Kidney (tissue), 14 donors: Measurements from ENCODE around the gene MEIS2. TPM values are rescaled to one million over a fixed set of nuclear protein-coding genes. Genes with fewer than 3 reads are reported as not detected.

Source experiments
- DNase-seq, 5 donors: peaks; one replicate each; pipeline ENCODE4 v3.0.0-alpha.2; 2013 to 2020
- FAIRE-seq: peaks from 2 replicates; lab custom pipeline; 2012; peaks lifted over from hg19 to GRCh38; lab: Jason Lieb, UNC
- H3K27ac ChIP-seq, 2 donors: one replicate each; pipeline ENCODE4 v1.7.0; 2013; ENCODE audit warnings: low read depth in 2 of 2, low read length in 2 of 2, inconsistent platforms in 1 of 2
- H3K27me3 ChIP-seq: one replicate; pipeline ENCODE4 v1.7.1; 2013; ENCODE audit warnings: low read length, inconsistent platforms; ENCODE audit not compliant: control insufficient read depth, insufficient read depth
- H3K36me3 ChIP-seq, 3 donors: one replicate each; pipeline versions ENCODE4 v1.7.0 to v1.7.1; 2013; ENCODE audit warnings: low read length in 3 of 3, control low read depth in 1 of 3, inconsistent platforms in 1 of 3; ENCODE audit not compliant: insufficient read depth in 3 of 3, control insufficient read depth in 2 of 3
- H3K4me1 ChIP-seq, 3 donors: one replicate each; pipeline versions ENCODE4 v1.7.0 to v1.7.1; 2013; ENCODE audit warnings: low read length in 3 of 3, inconsistent platforms in 1 of 3, low read depth in 1 of 3; ENCODE audit not compliant: control insufficient read depth in 2 of 3, insufficient read depth in 2 of 3
- H3K4me3 ChIP-seq, 3 donors: one replicate each; pipeline versions ENCODE4 v1.7.0 to v1.8.1; 2013; ENCODE audit warnings: low read length in 3 of 3, control low read depth in 1 of 3, inconsistent platforms in 1 of 3
- H3K9ac ChIP-seq, 3 donors: one replicate each; pipeline versions ENCODE4 v1.7.0 to v1.7.1; 2013; ENCODE audit warnings: low read length in 3 of 3, control low read depth in 1 of 3, inconsistent platforms in 1 of 3
- H3K9me3 ChIP-seq, 3 donors: one replicate each; pipeline versions ENCODE4 v1.7.0 to v1.7.1; 2013; ENCODE audit warnings: low read length in 3 of 3, control low read depth in 1 of 3, inconsistent platforms in 1 of 3; ENCODE audit not compliant: control insufficient read depth in 2 of 3, insufficient read depth in 1 of 3
- CTCF ChIP-seq: IDR thresholded peaks from 3 replicates; pipeline ENCODE4 v1.5.1; 2012; ENCODE audit warnings: mild to moderate bottlenecking, moderate library complexity, borderline replicate concordance; ENCODE audit not compliant: insufficient read depth; ENCODE audit errors: extremely low read depth
- intact Hi-C: fragments of 100-400 bp; cut with DNase I; formaldehyde crosslinking; loops from one replicate; pipeline ENCODE4 v1.11.1; 2022
- polyA plus RNA-seq: library from polyadenylated mRNA; stranded (reverse); fragments of 350-450 nt; fragmentation: Illumina TruSeq; extraction: RNeasy Lipid Tissue Mini Kit (QIAGEN cat#74804); gene quantifications from one replicate; pipeline ENCODE4 v1.2.3, GENCODE V29; 2014; ENCODE audit warnings: low read depth, low replicate concordance; ENCODE audit not compliant: insufficient read depth
- total RNA-seq: library from RNA; stranded (reverse); fragmentation: NEBNext Ultra II Directional; extraction: Animal tissue kit (Norgen Biotek cat#: 25700); gene quantifications from one replicate; pipeline ENCODE4 v1.2.1, GENCODE V29; 2021
- donor health status: control.
- donor health status: control.
- donor health status: control.
- donor health status: control.
- donor health status: control.
- donor health status: DM: yes; HTN: yes; CAD: no.
- donor health status: Normal renal cell carcinoma (clear cell type).

The MEIS2 gene
- total and polyA plus RNA-seq, 2 donors from 2014 or later = 14.7 to 50.9 TPM

DNA sequence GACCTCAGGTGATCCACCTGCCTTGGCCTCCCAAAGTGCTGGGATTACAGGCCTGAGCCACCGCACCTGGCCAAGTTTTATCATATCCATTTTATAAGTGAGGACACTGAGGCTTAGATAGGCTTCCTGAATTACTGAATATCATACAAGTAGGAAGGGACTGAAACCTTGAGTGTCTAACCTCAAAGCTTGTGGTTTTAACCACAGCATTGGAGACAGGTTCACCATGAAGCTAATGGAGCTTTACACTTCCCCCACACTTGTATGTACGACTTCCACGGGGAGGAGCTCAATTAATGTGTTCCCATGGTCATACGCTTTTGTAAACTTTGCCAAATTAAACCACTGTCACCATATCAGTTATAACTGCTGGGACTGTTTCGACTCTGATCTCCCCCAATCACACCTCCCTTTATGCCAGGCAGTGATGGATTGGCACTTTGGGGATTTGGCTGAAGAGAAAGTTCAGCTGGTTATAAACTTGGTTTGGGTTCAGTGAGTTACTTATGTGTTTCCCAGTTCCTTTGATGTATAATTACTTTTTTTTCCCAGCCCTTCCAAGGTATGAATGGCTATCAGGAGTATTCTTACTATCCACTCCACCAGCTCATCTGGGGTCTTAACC is 38.4 kb upstream of the MEIS2 start:
- H3K4me1 ChIP-seq = no peaks in the 10 kb centered on the region
- no peak overlapping the region for H3K4me3 ChIP-seq
- H3K9ac ChIP-seq = no peak overlapping the region
- no peaks in the 10 kb centered on the region for H3K9me3 ChIP-seq
- no peaks in the 10 kb centered on the region for H3K27me3 ChIP-seq
- H3K27ac ChIP-seq = no peak overlapping the region
- DNase-seq (peak in 4 of 5 donors; percentile 45 to 84 (median 68)), FAIRE-seq (no peak)
- intact Hi-C loops = no loop called here
- no peak for TF ChIP-seq CTCF
- H3K36me3 ChIP-seq = no peaks in the 10 kb centered on the region

GRCh38 chr15:37137221-37137620 is 36.9 kb upstream of the MEIS2 start:
- no peaks in the 10 kb centered on the region for H3K36me3 ChIP-seq
- TF ChIP-seq CTCF = no peak
- FAIRE-seq (no peak), DNase-seq (no peak)
- no peaks in the 10 kb centered on the region for H3K27me3 ChIP-seq
- H3K4me1 ChIP-seq = no peaks in the 10 kb centered on the region
- no peak overlapping the region for H3K9ac ChIP-seq
- intact Hi-C loops = no loop called here
- no peaks in the 10 kb centered on the region for H3K9me3 ChIP-seq
- H3K4me3 ChIP-seq = no peak overlapping the region
- no peak overlapping the region for H3K27ac ChIP-seq

GRCh38 chr15:37136666-37137065 is 36.3 kb upstream of the MEIS2 start:
- Histone ChIP-seq H3K4me3 (no peak overlapping the region), H3K27me3 (no peaks in the 10 kb centered on the region), H3K36me3 (no peaks in the 10 kb centered on the region), H3K4me1 (no peaks in the 10 kb centered on the region), H3K27ac (no peak overlapping the region), H3K9ac (no peak overlapping the region), H3K9me3 (no peaks in the 10 kb centered on the region)
- DNase-seq = no peak
- intact Hi-C loops = no loop called here
- no peak for TF ChIP-seq CTCF
- no peak for FAIRE-seq

GRCh38 chr15:37135225-37135624 is 34.9 kb upstream of the MEIS2 start:
- H3K9me3 ChIP-seq = no peaks in the 10 kb centered on the region
- H3K36me3 ChIP-seq = no peaks in the 10 kb centered on the region
- intact Hi-C loops = no loop called here
- H3K4me1 ChIP-seq = no peaks in the 10 kb centered on the region
- peak; percentile 15 for TF ChIP-seq CTCF
- DNase-seq (no peak), FAIRE-seq (no peak)
- no peak overlapping the region for H3K4me3 ChIP-seq
- no peak overlapping the region for H3K9ac ChIP-seq
- no peak overlapping the region for H3K27ac ChIP-seq
- H3K27me3 ChIP-seq = no peaks in the 10 kb centered on the region
